Embryonic facial prominence (tissue), 1 donor: ENCODE results near the gene SYNPO2L.

ENCODE experiments used
- DNase-seq: peaks from one replicate; pipeline ENCODE4 v3.0.0-alpha.2; 2016; ENCODE audit errors: extremely low spot score

Gene SYNPO2L

DNA sequence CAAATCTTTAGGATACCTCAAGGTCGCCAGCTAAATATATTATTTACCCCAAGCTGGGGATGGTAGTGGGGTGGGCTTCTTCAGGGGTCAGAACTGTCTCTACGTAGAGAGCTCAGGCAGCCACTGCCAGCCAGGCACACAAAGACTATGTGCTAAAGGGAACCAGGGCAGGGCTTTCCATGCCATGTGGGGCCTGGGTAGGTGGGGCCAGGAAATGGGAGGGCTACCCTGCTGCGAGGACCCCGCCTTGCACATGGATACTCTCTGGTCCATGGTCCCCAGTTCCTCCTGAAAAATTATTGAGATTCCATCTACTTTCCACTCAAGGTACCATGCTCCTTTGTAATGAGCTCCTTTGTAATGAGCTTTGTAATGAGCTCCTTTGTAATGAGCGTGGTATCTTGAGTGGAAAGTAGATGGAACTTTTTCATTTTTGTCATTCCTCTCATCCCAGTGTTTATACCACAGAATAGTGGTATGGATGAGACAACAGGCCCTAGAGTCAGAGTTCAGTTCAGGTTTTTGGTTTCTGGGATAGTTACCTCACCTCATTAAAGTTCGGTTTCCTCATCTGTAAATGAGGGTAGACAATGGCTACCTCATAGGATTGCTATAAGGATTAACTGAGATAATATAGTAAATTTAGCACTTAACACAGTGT, 5.8 kb downstream of the SYNPO2L start:
- DNase-seq, result no peak

DNA sequence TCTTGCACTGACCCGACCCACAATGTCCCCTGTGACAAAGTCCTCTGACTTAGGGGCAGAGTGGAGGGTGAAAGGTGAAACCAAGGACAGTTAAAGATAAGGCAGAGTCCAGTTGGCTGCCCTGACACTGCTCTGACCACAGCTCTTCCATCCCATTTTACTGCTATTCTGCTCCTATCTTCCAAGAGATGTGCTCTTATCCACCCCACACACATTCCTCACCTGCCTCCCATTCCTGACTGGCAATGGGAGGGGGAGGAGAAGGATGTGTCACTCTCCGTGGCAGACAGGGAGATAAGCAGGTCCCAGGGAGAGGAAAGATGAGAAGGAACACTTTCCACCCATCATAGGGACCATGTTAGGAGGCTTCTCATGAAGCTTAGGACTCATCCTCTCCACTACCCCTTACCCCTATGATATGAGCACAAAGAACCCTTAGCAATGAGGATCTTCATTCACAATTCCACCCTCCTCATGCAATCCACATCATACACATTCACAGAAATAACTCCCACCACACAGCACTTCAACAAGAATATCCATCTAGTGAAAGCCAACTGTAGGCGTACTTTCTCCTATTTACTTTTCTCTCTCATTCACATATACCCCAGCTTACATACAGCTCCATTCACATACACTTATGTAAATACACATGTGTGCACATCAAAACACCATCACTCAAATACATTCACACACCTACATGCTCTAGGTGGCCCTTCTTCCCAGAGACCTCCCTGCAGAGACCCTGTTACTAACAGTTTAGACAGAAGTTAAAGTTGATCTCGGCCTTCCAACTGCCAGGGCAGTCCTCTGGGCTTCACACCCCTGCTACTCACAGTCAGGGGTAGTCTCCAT, 6.6 kb downstream of the SYNPO2L start:
- no peak for DNase-seq

DNA sequence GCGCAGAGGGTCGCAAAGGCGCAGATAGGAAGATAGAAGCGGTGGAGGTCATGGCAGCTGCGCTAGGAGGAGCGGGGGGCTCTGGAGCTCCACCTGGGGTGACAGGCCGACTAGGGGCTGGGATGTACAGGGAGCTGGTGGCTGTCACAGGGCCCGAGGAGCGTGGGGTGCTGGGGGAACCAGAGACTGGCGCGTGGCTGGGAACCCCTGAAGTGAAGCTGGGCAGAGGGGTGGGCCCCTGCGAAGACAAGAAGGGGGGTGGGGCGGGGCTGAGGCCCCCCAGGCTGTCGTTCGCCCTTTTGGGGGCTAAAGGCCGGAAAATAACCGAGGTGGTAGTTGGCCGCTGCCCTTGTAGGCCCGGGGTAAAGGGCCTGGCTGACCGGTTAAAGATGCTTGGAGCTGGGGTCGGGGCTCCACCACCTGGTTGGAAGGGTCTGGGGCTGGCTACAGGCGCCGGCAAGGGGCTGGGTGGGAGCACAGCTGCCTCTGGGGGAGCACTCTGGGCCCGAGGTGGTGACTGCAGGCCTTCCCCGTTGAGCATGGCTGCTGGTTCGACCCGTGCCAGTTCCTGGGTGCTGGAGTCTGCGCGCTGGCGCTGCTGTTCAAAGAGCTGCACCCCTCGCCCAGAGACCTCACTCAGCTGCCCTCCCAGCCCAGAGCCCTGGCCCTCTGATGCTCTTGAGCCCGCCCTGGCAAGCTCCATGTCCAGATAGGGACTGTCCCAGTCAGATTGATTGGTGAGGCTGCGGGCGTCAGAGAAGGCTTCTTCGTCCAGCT, 7.8 kb downstream of the SYNPO2L start:
- DNase-seq, result no peak

DNA sequence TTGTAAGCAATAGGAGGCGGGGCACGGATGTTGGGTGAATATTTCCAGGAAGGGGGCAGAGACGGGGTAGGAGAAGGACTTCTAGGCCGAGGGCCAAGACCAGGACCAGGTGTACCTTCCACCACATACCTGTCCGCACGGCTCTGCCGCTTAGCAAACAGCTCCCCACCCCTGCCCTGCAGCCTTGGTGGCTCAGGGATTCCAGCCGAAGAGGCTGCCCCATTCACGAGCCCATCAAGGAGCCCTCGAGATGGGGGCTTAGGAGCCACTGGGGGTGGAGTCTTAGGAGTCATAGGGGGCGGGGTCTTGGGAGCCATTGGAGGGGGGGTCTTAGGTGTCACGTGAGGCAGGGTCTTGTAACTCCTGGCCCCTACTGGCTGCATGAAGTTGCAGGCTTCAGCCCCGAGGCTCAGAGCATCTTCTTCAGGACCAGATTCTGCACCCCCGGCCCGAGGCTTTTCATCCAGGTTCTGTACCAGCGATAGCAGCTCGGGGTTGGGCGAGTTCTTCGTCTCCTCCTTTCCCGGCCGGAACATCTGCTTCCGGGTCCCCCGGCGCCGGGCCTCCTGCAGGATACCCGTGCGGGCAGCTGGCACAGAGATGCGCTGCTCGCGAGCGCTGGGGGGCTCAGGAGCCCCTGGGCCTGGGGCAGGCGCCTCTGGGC, 8.5 kb downstream of the SYNPO2L start:
- DNase-seq, result peak; percentile 73

DNA sequence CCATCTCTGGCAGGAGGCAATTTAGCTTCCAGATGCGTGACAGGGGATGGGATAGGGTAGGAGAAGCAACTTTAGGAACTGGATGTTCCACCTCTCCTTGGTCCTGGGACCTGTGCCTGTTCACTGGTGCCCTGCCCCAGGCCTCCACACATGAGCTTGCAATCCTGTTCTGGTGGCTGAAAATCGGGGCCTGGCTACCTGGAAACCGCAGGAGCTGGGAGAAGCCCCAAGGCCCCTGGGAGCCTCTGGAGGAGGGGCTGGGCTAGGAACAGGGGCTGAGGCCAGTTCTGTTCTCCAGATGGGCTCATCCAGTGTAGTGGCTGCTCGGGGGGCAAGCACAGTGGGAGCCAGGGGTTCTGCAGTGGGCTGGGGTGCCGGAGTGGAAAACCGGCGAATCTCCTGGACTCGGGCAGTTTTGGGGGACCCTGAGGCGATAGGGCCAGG, 9.2 kb downstream of the SYNPO2L start:
- no peak for DNase-seq

DNA sequence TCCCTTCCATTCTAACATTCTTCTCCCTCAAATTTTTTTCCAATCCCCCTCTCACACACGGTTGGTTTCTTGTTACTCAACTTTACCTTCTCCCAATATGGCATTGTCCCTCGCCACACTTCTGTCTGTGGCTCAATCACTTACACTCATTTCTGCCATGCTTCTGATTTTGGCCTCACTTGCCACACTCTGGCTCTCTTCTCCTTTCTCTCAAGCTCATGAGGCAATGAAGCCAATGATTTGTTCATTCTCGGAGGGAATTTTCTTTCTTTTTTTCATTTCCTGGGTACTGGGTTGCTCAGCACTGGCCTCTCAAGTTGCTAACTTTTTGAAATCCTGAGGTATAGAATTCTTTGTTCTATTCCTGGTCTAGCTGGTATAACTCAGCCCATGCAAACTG, 10.6 kb downstream of the SYNPO2L start:
- no peak for DNase-seq

DNA sequence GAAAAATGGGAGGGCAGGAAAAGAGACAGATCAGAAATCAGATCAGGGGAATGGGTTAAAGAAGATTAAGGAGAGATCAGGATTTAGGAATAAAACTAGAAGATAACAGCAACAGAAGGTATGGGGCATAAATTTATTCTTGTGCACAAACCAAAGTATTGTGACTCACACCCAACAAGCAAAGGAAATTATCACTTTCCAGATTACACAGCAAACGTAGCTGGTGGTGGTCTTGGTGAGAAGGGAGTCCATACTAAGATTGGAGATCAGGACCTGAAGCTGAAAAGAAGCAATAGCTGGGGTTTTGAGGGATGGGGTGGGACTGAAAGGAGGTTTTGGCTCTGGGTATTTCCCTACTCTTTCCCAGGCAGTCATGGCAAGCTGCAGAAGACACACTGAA, 11.1 kb downstream of the SYNPO2L start:
- no peak for DNase-seq

DNA sequence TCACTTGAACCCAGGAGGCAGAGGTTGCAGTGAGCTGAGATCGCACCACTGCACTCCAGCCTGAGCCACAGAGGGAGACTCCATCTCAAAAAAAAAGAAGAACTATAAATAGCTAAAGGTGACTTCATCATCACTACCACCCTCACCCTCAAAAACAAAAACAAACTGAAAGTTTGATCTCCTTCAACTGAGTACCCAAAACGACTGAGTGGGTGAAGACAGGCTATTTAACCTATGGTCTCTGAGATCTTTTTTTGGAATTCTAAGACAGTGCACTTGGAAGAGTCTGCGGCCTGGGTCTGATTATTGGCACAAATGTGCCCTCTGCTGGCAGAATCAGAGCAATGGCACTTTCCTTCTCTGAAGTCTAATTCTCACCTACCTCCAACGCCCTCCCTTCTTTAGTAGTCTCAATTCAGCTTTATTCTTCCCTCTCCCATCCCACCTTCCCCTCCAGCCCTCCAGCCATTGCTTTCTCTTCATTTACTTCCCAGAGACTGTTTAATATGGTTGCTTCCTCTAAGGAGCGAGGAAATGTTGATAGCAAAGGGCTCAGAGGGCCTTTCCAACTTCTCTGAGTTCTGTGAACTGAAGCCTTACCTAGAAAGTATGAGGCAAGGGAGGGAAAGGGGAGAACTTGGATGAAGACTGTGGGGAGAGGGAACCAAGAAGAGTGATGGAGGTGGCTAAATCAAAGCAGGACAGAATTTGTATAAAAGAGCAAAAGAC, 11.7 kb downstream of the SYNPO2L start:
- DNase-seq, result peak; percentile 75

DNA sequence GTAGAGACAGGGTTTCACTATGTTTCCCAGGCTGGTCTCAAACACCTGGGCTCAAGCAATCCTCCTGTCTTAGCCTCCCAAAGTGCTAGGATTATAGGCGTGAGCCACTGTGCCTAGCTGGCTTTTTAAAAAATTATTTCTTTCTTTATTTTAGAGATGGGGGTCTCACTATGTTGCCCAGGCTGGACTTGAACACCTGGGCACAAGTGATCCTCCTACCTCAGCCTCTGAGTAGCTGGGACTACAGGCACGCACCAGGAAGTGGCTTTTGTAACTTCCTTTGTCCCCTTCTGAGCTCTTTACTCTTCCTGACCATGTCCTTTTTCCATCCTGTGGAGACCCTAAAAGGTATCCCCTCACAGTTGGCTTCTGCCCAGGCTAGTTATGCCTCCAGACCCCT, 12.5 kb downstream of the SYNPO2L start:
- no peak for DNase-seq

DNA sequence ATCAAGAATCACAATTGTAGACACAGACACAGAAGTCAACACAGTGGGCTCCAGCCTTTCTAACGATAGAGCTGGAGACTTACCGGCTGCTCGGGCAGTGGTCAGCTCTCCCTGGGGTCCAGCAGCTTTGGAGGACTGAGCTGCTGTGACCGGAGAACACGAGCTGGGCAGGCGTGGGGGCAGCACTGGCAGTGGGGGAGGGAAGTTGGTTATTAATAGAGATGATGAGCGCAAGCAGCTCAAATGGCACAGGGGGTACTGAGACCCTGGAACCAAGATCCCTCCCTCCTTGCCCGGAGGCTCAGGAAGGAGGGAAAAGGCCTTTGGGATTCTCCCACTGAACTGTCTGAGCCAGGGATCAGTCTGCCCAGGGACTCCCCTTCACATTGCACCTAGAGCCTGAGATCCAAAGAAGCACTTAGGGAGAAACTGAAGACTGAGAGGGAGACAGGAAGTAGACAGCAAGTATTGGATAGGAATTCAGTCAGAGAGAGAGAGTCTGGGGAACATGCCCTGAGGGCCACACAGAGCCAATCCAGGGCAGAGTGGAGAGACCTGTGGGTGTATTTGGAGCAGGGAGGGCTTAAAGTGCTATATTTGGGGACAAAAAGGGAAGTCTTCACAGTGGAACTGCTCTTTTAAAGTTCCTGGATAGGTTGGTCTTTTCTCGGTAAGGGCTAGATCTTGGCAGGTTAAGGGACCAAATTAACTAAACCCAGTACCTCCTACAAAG, 14.3 kb downstream of the SYNPO2L start, which contains the start of gene MYOZ1:
MYOZ1 (minus strand) TSS at position 147 of the 733 bp plus-strand sequence. CDS start 1,457 bp downstream, outside the sequence.
- no peak for DNase-seq

DNA sequence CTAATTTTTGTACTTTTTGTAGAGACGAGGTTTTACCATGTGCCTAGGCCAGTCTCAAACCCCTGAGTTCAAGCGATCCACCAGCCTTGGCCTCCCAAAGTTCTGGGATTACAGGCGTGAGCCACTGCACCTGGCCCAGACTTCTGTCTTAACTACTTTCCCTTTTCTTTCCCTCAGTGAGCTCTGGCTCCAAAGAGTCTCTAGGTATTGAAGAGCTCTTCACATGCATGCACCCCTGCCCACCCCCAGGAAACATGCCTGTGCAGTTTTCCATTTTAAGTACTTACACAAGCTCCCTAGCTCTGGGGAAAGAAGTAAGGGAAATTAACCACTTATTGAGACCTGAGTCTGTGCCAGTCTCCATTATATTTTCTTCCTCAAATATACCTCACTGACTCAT, 16.5 kb downstream of the SYNPO2L start:
- DNase-seq, result no peak

DNA sequence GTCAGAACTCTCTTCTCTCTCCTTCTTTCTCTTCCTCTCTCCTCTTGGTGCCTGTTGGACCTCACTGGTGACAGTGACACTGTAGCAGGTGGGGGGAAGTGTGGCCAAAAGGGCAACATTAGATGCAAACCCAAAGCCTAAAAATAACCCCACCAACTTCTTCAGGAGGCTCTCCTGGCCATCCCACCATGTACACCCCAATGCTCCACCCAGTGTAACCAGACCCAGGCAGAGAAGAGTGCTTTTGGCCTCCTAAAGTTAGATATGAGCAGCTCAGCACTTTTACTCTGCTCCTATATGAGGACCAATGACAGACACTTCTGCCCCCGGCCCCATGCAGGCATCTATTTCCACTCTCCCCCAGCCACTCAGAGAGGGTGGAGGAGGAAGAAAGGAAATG, 20.0 kb downstream of the SYNPO2L start:
- DNase-seq, result no peak

DNA sequence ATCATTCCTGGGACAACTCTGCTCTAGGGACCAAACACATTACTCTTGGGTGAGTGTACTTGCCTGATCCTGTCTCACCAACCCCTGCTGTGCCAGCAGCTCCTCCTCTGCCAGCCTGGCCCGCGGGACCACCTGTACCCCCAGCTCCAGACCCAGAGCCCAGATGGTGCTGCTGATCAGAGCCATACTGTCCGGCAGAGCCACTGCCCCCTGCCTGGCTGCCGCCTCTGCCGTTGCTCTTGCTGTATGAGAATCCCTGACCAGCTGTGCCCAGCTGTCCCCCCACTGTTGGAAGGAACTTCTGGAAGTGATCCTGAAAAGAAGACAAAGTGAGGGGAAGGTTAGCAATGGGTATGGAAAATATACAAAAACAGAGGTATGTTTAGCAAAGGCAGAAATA, 21.4 kb downstream of the SYNPO2L start:
- no peak for DNase-seq

DNA sequence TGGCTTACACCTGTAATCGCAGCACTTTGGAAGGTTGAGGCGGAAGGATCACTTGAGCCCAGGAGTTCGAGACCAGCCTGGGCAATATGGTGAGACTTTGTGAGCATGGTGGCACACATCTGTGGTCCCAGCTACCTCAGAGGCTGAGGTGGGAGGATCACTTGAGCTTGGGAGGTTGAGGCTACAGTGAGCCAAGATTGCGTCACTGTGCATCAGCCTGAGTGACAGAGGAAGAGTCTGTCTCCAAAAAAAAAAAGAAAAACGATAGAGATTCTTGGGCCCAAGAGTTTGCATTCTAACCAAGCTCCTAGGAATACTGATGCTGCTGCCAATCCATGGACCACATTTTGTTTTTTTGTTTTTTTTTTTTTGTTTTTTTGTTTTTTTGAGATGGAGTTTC, 26.7 kb downstream of the SYNPO2L start:
- no peak for DNase-seq

DNA sequence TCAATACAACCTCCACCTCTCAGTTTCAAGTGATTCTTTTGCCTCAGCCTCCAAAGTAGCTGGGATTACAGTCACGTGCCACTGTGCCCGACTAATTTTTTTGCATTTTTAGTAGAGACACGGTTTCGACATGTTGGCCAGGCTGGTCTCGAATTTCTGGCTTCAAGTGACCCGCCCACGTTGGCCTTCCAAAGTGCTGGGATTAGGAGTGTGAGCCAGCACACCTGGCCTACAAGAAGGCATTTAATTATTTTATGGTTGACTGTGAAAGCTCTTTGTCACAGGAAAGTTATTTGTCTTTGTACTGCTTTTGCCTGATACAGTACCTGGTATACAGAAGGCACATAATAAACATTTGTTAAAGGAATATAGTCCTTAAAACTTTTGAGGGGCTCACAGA, 27.4 kb downstream of the SYNPO2L start:
- DNase-seq, result no peak

DNA sequence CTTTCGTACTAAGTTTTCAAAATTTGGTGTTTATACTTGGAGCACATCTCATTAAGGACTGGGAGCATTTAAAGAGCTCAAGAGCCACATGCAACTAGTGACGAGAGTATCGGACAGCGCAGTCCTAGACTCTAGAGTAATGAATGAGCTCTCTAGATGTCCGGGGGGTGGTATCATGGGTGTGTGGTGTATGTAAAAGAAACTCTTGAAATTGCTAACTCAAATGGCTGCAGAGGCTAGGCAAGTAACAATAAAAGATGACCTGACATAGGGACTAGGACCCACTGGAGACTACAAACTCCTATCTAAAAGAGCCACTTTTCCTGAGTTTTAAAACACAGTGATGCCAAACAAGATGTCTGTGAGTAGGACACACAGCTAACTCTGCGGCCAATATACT, 28.5 kb downstream of the SYNPO2L start:
- DNase-seq, result no peak

DNA sequence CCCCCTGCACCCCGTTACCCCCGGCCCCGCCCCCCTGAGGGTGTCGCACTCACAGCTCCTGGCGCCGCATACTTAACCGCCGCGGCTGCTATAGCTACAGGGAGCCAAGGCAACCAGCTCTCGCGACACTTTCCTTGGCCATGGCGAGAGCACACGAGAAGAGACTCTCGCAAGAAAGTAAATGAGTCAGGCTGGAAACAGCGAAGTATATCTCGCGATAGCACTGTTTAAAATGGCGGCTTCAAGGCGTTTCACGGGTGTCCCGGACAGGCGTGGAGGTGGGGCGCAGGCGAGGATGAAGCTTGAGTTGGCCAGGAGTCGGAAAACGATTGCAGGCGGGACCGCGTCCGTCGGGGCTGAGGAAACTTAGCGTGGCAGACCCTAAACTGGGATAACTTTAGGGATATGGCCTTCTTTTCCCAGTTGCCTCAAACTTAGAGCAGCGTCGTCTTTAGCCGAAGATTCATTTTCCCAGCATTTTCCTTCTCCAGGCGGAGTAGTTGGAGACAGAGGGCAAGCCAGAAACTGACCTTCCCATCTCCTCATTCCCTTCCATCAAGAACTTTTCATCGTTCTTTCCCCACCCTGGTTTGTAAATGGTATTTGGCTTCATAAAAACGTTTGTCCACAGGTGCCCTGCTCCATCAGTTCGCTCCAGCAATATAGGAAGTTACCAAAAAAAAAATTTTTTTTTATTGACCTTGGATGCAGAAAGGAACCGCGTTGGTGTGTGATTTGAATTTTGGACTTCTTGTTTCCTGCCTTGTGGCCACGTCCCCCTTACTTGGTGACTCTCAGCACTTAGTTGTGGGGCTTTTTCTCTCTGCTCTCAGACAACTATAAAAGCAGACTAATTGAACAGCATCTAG, 29.7 kb downstream of the SYNPO2L start:
- DNase-seq, result peak; percentile 96

DNA sequence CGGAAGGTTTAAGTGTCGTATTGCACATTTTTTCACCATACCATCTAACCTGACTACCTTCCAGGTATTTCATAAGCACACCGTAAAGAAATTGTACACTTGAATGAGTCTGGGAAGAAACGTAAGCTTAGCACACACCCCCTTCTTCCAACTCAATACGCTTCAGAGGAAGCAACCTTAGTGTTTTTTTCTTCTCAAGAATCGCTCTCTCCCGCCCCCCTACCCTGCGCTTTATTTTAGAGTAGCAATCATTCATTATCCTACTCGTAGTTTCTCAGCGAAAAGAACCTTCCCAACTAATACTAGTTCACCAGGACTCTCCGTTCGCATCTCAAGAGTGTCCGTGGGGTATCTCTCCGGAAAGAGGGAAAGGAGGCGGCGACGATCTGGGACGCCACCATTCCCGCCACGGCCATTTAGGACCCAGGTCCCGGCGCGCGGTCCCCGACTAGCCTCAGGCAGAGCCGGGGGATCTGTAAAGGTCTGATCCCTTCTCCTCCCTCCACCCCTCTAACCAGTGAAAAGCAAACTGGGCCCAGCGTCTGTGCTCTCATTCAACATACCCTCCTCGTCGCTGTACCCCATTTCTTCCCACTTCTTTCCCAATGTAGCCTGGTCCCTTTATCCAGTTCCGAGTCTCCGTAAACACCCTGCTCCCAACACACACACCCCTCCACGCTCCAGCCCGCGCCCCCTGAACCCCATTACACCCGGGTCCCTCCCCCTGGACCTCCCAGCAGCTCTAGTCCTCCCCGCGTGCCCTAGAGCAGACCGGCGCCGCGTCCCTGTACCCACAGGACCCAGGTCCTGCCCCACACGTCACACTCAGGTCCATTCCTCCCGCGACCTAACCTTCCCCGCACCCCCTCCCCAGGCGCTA, 30.6 kb downstream of the SYNPO2L start:
- DNase-seq, result peak; percentile 42
